ENCODE data around the gene KRT86.

The KRT86 gene

GRCh38 chr12:52259657-52260243 is 14.7 kb upstream of the KRT86 start:
- TF ChIP-seq CTCF (IDR thresholded peaks at IDR 0.05; ENCODE audit: low read depth, low read length, missing control alignments) = no peak
- H3K4me3 ChIP-seq (ENCODE audit: low read depth, low read length) = no peak overlapping the region
- DNase-seq (ENCODE audit: low read depth) = no peak

- H3K4me3 ChIP-seq (ENCODE audit: low read depth, low read length) = no peak overlapping the region
- no peak for DNase-seq (ENCODE audit: low read depth)
- no peak for TF ChIP-seq CTCF (IDR thresholded peaks at IDR 0.05; ENCODE audit: low read depth, low read length, missing control alignments)
Measured at GRCh38 chr12:52260361-52261207, 13.9 kb upstream of the KRT86 start.

- no peak for TF ChIP-seq CTCF (IDR thresholded peaks at IDR 0.05; ENCODE audit: low read depth, low read length, missing control alignments)
- no peak for DNase-seq (ENCODE audit: low read depth)
- H3K4me3 ChIP-seq (ENCODE audit: low read depth, low read length) = no peak overlapping the region
Measured at GRCh38 chr12:52261208-52261484, 13.3 kb upstream of the KRT86 start.

- TF ChIP-seq CTCF (IDR thresholded peaks at IDR 0.05; ENCODE audit: low read depth, low read length, missing control alignments) = no peak
- H3K4me3 ChIP-seq (ENCODE audit: low read depth, low read length) = no peak overlapping the region
- DNase-seq (ENCODE audit: low read depth) = no peak
Measured at GRCh38 chr12:52262286-52262685, 12.2 kb upstream of the KRT86 start.

DNA sequence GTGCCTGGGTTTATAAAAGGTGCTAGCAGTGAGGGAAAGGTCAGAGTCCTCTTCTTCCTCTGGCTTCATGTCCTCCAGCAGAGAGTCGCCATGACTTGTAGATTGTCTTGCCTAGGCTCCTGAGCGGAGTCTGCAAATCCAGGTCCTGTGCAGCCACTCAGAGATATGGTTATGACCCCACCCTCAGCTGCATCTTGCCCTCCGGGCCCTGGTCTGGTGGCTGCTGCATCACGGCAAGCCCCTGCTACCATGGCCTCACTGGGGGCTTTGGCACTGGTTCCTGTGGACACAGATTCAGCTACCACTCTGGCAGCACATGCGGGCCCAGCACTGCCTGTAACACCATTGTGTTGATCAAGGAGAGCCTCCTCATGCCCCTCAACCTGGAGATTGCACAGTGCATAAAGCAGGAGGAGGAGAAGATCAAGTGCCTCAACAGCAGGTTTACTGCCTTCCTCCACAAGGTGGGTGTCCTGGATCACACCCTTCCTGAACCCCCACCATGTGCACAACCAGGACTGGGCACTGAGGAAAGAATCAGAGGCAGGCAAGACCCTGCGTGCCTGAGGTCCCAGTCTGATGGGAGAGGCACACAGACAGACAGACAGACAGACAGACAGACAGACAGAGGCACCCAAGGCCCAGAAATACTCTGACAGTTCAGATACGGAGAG is 10.5 kb upstream of the KRT86 start:
- no peak for DNase-seq (ENCODE audit: low read depth)
- H3K4me3 ChIP-seq (ENCODE audit: low read depth, low read length) = no peak overlapping the region
- no peak for TF ChIP-seq CTCF (IDR thresholded peaks at IDR 0.05; ENCODE audit: low read depth, low read length, missing control alignments)

DNA sequence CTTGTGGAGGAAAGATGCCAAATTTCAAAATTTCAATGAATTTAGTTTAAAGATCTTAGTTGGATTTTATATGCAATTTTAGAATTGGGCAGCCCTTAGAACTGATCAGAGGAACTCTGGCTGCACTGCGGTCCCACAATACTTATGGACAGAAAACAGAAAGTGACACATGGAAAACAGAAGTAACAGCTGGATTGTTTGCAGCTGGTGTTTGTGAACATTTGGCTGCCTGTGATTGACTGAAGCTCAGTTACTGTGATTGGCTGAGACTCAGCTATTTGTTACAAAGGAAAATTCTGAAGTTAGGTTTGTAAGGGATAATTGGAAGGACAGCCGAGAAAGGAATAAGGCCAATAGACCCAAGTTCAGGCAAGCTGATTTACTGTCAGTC is 10.0 kb upstream of the KRT86 start:
- TF ChIP-seq CTCF (IDR thresholded peaks at IDR 0.05; ENCODE audit: low read depth, low read length, missing control alignments) = no peak
- H3K4me3 ChIP-seq (ENCODE audit: low read depth, low read length) = no peak overlapping the region
- no peak for DNase-seq (ENCODE audit: low read depth)
